GM19238 (cell line): ENCODE data around the gene KATNIP.
A peak's percentile ranks its signal among the peaks of the same experiment; 100 is the strongest.

Source experiments
- DNase-seq: peaks from one replicate; pipeline ENCODE4 v3.0.0; 2011; ENCODE audit warnings: low spot score; ENCODE audit not compliant: insufficient read length

KATNIP gene

DNA sequence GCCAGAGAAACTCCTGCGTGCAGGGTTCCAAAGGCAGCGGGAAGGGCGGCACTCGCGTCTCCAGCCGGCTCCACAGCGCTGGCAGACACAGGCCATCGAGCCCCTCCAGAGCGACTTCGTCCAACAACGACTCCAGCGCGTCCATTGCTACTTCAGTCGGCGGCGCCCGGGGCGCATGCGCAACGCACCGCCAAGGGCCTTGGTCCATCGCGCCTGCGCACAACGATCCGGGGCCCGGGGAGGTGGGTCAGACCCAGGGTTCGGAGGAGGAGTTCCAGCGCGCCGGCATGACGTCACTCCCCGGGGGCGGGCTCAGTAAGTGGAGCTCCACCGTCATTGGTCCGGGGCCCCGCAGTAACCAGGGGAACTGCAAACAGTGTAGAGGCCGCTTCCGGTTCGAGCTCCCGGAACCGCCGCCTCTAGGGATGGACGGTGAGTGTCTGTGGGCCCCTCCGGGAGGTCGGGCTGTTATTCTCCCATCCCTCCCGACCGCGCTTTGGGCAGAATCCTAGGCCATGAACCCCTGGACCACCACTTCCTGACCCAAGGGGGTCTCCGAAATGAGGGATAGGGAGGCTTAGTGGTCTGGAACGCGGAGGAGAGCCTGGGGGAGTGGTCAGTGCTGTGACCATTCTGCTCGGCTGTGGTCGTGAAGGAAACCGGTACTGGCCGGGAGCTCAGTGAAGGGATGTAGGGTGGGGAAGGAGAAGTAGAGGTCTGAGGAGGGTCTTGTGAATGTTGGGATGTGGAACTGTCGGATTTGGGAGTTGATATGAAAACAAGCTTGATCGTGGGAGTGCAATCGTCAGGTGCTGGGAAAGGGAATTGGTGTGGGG is at the start of gene KATNIP, which contains the start of gene GTF3C1:
Gene KATNIP, plus strand, starts transcription at position 399 of the 836 bp plus-strand sequence. Its CDS starts 27 bp downstream, at position 426.
Gene GTF3C1, minus strand, starts transcription at position 168 of the 836 bp plus-strand sequence. Its CDS starts 23 bp downstream, at position 145.
- peak; percentile 100 for DNase-seq

DNA sequence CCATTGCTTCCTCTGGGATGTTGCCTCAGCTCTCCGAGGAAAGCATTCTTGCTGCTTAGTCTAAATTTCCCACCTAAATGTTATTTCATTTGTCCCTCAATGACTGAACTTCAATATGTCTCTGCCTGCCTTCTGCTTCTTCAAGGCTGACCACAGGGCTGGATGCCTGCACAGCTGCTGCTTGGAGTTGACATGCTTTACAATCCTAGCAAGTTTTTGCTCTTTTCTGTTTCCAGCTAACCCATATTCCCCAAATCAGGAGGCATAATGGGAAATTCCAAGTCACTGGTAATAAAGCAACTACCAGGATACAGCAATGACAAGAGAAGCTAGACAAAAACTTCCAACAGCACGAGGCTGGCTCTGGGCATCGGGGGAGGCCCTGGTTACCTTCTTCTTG is 49.1 kb upstream of the KATNIP start:
- DNase-seq = no peak

DNA sequence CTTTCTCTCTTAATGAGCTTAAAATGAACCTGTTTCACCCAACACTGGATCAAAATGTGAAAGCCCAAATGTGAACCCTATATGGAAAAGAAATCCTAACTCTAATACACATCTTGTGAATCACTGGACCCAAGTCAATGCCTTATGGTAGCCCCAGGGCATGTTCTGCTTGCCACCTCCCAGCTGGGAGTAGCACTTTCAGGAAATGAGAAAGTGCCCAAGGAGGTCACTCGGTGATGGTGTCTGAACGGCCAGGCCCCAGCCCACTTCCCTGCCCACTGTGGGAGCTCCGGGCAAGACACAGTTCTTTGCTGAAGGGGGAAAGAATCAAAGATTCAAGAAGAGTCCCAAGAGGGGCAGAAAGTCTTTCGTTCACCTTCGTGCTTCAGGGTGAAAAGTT is 46.3 kb upstream of the KATNIP start:
- DNase-seq = no peak

DNA sequence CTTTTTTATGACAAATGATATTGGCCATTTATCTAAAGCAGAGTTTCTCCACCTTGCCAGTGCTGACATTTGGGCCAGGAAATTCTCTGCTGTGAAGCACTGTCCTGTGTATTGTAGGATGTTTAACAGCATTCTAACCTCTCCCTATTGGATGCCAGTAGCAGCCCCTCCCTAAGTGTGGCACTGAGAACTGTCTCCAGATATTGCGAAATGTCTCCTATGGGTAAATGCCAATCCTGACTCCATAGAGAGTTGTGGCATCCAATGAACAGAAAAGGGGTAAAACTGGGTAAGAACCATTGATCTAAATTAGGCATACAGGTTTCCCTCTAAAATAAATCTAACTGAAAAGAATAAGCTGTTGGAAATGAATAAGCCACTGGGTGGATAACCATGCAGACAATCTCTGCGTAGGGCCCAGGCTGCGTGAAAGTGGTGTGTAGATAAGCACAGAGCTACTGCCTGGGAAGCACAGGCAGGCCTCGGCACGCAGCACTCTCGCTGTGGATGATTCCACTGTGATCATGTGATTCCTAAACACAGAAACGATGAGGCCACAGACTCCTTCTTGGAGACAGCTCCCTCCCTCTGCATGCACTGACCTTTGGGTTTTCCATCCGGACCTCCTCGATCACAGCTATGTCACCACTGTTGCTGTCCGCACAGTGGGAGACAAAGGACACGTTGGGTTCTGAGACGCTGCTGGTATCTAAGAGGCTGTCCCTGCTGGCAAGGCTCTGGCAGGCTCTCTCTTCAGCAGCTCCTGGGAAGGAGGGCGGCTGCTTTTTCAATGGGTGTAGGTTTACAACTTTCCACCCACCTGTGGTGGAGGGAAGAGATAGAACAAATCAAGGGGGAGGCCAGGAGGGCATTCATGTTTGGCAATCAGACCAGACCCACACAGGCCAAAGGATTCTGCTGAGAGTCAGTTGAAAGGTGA is 44.4 kb upstream of the KATNIP start:
- no peak for DNase-seq

DNA sequence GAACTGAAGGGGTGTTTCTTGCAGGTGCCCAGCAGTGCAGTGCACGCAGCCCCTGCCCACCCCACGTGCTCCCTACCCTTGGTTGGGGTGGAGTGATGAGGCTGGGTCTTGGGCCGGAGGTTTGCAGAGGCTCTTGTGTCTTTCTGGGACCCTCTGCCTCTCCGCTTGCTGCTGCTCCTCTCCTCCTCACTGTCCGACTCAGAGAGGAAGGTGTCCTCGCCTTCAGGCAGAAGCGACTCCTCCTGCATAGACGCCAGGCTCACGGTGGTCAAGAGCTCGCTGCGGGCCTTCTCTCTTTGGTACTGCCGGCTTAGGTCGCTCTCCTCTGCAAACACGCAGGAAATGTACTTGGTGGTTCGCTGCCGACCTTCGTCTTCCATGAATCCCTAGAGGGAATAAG is 43.2 kb upstream of the KATNIP start:
- no peak for DNase-seq

DNA sequence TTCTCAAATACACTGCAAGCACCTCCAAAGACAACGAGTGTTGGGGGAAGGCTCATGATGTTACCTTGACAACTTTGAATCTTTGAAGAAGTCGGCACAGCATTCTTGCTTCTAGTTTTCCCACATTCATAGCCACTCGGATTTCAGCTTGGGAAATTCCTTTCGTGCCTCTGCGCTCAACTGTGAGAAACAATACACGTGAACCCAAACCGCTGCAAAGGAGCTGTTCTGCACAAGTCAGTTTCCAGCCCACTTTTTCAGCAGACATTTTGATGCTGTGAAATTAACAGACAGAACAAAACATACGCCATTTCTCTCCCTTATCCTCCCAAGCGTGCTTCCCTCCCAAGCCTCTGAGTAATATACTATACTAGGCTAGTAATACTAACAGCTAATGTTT is 41.5 kb upstream of the KATNIP start:
- DNase-seq = no peak

DNA sequence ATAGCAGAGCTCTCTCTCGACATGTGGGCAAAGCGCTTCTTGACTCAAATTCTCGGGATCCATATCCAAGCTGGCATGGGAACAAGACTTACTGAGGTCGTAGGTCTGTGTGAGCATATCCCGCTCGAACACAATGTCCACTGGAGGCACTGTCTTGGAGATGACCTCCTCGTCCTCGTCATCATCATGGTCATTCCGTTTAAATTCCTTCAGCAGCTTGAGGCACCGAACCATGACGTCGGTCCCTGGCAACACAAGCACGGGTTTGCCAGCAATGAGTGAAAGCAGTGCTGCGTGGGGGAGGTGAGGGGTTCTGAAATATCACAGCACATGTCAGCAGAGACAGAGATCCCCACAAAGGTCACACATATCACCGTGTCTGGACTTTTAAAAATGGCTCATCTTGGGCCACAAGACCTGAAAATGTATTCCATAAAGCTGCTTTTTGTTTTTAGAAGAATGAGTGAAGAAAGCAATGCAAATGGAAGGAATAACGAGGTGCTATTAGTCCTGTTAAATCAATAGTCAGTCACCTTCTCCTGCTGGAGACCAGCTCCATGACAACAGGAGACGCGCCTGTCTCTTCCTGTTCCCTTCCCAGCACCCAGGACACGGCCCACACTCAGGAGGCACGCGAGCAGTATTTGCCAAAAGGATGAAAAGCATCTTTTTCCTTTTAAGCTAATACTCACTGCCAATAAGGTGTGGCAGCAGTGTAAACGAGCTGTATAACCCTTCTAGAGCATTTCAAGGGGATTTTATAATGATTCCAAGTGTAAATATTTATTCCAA is 38.1 kb upstream of the KATNIP start:
- no peak for DNase-seq

DNA sequence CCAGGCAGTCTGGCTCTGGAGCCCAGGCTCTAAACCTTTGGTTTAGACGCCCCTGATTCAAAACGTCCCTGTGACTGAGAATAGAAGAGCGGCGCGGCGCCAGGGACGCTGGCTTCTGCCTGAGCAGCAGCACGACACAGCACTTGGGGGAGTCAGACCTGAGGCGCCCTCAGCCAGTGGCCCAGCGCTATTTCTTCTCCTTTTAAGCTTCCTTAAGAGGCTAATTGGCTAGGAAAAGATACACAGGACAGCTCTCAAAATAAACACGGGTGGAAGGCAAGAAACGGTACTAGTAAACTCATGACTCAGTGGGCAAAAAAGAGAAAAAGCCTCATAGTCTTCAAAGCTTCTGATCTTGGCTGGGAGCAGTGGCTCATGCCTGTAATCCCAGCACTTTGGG is 35.1 kb upstream of the KATNIP start:
- DNase-seq = no peak

DNA sequence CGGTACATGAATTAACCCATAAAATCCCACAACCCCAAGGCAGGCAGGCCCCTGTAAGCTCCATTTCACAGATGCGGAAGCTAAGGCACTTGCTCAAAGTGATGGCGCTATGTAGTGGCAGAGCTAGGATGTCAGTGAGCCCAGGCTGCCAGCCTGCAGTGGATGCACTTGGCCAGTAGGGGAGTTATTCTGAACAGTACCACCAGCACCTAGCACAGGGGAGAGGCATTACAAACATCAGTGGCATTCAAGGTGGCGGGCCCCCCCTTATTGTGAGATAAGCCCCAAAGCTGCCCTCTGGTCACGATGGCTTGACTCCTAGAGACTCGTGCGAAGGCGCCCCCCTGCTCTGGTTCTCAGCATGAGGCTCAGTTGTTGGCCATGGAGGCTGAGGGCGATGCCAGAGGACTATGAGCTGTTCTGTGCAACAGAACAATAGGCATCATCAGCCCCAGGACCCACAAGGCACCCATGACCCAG is 34.0 kb upstream of the KATNIP start:
- DNase-seq = peak; percentile 35

DNA sequence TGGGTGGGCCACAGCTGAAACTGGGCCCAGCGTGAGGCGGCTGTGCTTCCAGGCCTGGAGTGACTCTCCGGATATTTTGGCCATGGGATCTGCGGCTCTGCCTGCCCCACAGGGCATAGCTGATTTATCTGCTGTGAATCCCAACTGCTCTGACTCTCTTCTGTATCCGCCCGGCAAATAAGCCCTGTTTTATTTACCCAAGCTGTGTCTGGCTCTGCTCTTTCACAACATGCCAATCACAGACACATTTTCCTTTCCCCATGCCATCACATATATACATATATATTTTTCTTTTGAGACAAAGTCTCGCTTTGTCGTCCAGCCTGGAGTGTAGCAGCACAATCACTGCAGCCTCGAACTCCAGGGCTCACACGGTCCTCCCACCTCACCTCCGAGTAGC is 33.6 kb upstream of the KATNIP start:
- DNase-seq = no peak

DNA sequence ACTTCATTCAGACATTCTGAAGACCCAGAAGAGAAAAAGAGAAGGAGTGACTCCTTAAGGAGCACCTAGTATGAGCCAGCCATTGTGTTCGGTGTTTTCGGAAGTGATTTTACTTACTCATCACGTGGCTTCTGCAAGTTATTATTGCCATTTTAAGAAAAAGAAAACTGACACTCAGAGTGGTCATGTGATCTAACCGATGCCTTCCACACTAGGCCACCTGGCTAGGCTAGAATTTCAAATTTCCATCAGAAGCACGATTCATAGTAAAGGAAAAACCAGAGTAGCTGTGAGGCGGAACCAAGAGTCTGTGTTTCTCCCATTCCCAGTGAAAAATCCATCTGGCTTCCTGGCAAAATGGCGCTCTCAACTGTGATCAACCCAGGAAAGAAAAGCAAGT is 32.3 kb upstream of the KATNIP start:
- no peak for DNase-seq

DNA sequence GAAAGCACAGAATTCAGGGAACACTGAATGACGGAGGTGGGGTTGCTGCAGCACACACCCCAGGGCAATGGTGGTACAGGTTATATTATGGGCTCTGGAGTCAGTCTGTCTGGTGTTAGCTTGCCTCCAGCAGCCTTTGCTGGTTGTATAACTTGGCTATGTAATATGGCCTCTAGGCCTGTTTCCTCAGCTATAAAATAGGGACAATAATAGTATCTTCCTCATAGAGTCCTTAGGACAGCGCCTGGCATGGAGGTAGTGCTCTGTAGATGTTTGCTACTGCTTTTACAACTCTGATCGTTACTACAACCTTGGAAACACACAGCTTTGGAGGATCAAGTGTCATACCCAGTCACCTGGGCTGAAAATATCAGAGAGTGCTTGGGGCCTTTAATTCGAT is 31.7 kb upstream of the KATNIP start:
- DNase-seq = no peak

DNA sequence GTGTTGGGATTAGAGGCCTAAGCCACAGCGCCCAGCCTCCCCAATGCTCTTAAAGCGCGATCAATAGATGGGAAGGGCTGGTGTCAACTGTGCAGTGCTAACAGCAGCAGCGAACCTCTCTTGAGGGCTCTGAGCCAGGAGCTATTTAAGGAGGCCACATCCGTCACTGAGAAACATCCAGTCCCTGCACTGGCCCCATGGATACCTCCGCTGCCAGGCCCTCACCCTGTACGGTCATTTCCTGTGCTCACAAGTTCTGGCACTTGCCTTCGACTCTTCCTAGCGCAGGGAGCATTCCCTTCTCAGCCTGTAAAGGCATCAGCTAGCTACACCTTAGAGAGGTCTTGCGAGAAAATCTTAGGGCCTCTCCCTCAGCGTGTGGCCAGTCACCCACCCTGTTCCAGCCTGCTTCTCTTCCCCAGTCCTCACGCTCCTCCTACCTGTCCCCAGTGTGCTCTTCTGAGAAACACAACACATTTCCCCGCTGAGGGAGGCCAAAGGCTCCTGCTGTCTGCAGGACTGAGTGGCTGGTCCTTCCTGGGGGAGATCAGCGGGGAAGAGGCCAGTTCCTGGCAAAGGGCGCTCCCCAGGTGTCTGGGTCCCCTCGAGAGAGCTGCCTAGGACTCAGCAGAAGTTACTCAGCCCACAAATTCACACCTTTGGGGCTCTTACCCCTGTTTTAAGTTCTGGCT is 28.8 kb upstream of the KATNIP start:
- no peak for DNase-seq

DNA sequence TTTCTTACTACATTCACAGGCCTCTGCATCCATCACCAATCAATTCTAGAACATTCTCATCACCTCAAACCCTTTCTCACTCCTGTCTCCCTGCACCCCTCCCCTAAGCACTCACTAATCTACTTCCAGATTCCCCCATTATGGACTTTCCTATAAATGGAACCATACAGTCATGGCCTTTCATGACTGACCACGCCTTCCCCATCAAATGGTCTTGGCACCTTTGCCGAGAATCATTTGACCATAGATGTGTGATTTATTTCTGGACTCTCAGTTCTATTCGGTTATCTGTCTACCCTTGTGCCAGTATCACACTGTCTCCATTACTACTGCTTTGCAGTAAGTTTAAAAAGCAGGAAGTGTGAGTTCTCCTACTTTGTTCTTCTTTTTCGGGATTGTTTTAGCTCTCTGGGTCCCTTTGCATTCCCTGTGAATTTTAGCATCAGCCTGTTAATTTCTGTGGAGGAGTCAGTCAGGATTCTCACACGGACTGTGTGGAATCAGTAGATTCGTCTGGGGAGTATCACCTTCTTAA is 27.7 kb upstream of the KATNIP start:
- DNase-seq = no peak

DNA sequence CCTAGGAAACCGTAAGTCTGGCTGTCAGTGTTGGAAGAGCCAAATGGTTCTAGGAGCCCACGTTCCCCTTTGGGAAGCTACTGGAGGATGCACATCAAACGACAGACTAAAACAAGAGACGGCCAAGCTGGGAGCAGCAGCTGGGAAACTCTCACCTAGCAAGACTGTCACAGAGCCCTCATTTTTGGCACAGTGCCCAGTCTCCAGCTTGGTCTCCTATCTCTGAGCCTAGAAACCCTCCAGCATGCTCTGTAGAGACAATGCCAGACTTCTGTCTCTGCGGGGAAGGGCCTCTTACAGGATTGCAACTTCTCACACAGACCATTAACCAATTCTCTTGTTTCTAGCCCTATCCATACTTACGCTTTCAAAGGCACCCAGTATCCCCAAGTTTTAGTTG is 23.8 kb upstream of the KATNIP start:
- no peak for DNase-seq

DNA sequence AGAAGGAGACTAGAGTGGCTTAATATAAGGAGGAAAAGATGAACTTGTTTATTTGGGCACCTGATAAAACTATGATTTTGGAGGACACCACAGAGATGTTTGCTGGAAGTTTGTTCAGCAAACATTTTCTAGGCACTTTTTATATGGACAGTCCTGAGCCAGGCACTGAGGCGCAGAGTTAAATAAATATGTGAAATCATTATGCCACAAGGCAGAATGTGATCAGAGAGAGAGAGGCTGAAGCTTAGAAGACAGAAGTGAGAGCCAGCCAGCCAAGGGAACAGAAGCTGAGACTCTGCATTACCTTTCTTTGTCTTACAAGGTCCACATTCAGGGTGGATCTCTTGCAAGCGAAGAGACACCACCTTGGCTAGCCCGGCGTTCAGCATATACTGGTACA is 21.6 kb upstream of the KATNIP start:
- no peak for DNase-seq

DNA sequence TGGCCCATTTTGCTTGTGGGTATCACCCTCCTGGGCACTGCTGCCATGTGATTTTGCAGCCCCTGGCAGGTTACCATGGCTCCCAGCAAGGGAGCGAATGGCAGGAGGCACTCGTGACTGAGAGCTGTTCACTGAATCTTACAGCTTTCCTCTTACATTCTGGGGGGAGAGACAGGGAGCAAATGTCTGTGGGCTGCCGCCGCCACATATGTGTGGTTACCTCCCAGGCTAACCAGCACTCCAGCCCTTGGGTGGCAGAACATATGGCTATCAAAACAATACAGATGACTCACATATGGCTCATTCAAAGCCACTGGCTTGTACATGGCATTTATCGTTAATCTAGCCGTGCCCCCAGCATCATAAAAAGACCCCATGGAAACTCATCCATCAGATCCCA is 20.0 kb upstream of the KATNIP start:
- no peak for DNase-seq

DNA sequence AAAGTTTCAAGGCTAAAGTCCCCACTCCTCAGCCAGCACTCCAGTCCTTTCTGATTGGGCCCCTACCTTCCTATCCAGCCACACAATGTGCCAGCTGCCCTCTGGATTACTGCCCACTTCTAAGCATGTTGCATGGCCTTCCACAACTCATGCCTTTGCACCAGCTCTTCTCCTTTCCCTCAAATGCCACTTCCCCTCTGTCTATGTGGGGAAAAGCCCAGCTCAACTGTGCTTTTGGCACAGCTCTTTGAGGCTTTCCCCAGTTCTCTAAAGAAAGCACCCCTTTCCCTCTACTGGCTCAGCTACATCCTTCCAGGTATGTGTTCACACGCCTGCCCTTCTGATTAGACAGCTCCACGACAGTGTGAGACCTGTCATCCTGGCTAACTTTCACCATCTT is 18.8 kb upstream of the KATNIP start:
- DNase-seq = no peak

DNA sequence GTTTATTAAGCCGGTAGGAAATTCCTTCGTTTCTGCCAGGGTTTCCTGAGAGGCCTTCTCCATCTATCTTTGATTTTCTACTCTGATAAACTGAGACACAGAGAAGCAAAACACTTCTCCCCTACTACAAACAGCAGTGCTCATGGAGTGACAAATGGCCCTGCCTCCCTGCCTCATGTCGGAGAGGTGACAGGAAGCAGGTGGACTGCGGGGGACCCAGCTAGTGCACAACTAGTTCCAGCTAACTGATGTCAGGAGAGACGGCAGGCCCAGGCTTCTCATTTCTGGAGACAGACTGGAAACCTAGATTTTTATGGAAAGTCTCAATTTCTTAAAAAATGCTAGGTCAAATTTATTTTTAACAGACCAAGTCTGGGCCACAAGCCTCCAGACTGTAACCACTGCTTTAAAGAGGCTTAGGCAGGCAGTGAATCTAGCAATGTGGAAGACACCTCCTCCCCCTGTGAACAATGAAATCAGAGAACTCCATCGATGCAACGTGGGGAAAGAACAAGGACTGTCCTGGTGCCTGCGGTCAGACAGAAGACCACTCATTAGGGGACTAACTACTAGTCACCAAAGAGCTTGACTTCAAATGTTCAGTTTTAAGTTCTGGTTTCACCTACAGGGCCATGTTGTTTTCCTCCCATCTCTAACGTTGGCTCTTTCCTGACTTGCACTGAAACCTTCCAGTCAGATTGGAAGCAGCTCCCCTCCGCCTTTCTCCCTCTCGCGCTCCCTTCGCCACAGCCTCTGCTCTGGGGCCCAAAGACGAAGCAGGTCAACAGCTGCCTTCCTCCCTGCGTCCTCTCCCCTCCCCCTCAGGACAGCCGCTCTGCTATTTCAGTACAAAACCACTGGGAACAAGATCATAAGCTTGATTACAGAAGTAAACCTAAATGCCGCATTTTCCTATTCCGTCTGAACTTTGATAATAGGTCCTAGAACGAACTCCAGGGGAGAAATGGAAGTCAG is 17.8 kb upstream of the KATNIP start:
- DNase-seq = no peak
